Measurements from ENCODE around the gene WDR17.

DNA sequence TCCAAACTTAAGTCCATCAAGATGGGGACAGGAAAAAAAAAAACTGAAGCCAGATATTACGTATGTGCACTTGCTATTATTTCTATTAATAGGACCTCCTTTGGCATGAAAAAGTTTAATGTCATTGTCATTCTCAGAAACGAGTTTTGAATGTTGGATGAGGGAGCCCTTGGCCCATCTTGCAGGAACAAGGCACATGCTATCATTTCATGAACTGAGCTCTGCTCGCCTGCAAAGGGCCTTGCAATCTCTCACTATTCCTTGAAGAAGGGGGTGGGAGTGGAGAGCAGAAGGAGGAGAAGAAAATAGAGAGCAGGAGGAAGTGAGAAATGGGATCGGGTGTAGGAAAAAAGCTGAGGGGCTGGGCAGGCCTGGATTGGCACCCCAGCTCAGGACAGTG is 164.0 kb downstream of the WDR17 start:
- TF ChIP-seq CTCF (IDR thresholded peaks at IDR 0.05; ENCODE audit: low read depth, low read length, poor library complexity, severe bottlenecking) (no peak), EZH2phosphoT487 (IDR thresholded peaks at IDR 0.05; ENCODE audit: borderline replicate concordance, low read length) (no peak)

All from DOHH2 (cell line).